ENCODE results near the gene NDST4.

The NDST4 gene

GRCh38 chr4:114782415-114783214, 330.8 kb downstream of the NDST4 start:
- DNase-seq = no peak

DNA sequence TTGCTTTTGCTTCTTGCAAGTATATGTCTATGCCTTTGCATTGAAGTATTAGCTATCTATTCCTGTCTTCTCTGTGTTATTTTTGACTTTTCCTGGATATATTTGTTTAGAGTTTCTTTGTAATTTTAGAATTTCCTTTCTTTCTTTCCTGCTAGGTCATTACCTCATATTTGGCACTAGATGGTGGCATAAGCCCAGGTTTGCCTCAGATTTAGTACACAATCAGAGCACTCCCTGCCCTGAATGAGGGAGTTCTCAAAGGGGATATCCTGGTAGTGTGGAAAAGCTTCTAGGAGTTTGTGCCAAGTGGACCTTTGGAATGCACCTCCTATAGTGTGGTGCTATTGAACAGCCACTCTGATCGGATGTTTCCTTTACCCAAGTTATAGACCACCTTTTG, 333.2 kb downstream of the NDST4 start:
- DNase-seq = no peak

Data from inflammatory macrophage treated with lipopolysaccharide for 1 hour (primary cell).